K562 (cell line): Measurements from ENCODE around the gene ZNF428.

Experiments used
- FOXK1 ChIP-seq: sonication (generic); formaldehyde crosslinking; IDR thresholded peaks from 2 replicates; pipeline ENCODE4 v1.8.0; 2022; ENCODE audit warnings: missing genetic modification reagents, mild to moderate bottlenecking, borderline replicate concordance
- FOXM1 ChIP-seq, 2 experiments: fragments of 450-650 bp in 1 of 2; sonication (generic) in 1 of 2; formaldehyde crosslinking in 1 of 2; IDR thresholded peaks; 2 replicates each; pipeline versions ENCODE4 v1.6.1 to v1.9.0; 2017 to 2022; ENCODE audit warnings: low read depth in 2 of 2, mild to moderate bottlenecking in 2 of 2, missing genetic modification reagents in 1 of 2, moderate library complexity in 1 of 2
- KAT8 ChIP-seq: fragments of 450-650 bp; IDR thresholded peaks from 2 replicates; pipeline ENCODE4 v1.6.1; 2016; ENCODE audit warnings: low read depth, mild to moderate bottlenecking
- MXI1 ChIP-seq: IDR thresholded peaks from 2 replicates; pipeline ENCODE4 v1.6.1; 2011; ENCODE audit warnings: low read depth, mild to moderate bottlenecking, improper control_type of control experiment, low read length
- POLR2A ChIP-seq: fragments of 450-650 bp; conservative IDR thresholded peaks from 2 replicates; pipeline ENCODE4 v1.6.1; 2016
- ZBTB7A ChIP-seq: IDR thresholded peaks from 2 replicates; pipeline ENCODE4 v1.6.1; 2011; ENCODE audit warnings: low read depth, mild to moderate bottlenecking, low read length, moderate library complexity, borderline replicate concordance; ENCODE audit not compliant: control insufficient read depth
- TF ChIP-seq, protein P1 (sequence below): fragments of 250-450 bp; sonication (Bioruptor Pico); IDR thresholded peaks from 2 replicates; pipeline ENCODE4 v1.5.0; 2020; ENCODE audit warnings: mild to moderate bottlenecking, borderline replicate concordance
- TF ChIP-seq, protein P2 (sequence below), 2 experiments: IDR thresholded peaks in 1 of 2; conservative IDR thresholded peaks in 1 of 2; 2 replicates each; pipeline ENCODE4 v1.6.1; 2016; ENCODE audit warnings: low read depth in 2 of 2, mild to moderate bottlenecking in 1 of 2, missing compliant biosample characterization in 1 of 2, missing genetic modification characterization in 1 of 2, moderate library complexity in 1 of 2
- TF ChIP-seq, protein P3 (sequence below): sonication (generic); formaldehyde crosslinking; IDR thresholded peaks from 2 replicates; pipeline ENCODE4 v1.9.0; 2022; ENCODE audit warnings: mild to moderate bottlenecking, missing genetic modification reagents
- TF ChIP-seq, protein P4 (sequence below): sonication (generic); formaldehyde crosslinking; IDR thresholded peaks from 2 replicates; pipeline ENCODE4 v1.8.1; 2023; ENCODE audit warnings: mild to moderate bottlenecking, missing genetic modification reagents
- TF ChIP-seq, protein P5 (sequence below), 3 experiments: IDR thresholded peaks in 2 of 3; conservative IDR thresholded peaks in 1 of 3; 2 replicates each; pipeline ENCODE4 v1.5.1; 2011 to 2012; ENCODE audit warnings: low read length in 3 of 3, mild to moderate bottlenecking in 3 of 3, control low read depth in 2 of 3, improper control_type of control experiment in 1 of 3, inconsistent platforms in 1 of 3, low read depth in 1 of 3, mixed read lengths in 1 of 3, moderate library complexity in 1 of 3; ENCODE audit not compliant: insufficient read depth in 2 of 3

DNA sequence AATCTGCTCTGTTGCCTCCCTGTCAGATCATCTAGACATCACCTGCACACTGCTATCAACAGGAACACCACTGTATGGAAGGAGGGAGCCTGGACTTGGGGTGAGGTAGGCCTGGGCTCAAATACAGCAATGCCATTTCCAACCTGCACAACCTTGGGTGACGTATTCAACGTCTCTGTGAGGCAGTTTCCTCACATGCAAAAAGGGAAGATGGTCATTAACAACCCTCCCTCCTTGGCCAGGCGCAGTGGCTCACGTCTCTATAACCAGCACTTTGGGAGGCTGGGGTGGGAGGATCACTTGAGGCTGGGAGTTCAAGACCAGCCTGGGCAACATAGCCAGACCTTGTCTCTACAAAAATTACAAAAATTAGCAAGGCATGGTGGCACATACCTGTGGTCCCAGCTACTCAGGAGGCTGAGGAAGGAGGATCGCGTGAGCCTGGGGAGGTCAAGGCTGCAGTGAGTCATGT is 57.2 kb downstream of the ZNF428 start:
- TF ChIP-seq FOXM1 (IDR thresholded peaks at IDR 0.05; ENCODE audit: low read depth), result no peak
- TF ChIP-seq FOXM1 (CRISPR knock-in tag; IDR thresholded peaks at IDR 0.05; ENCODE audit: low read depth), result no peak
- TF ChIP-seq KAT8, result no peak
- TF ChIP-seq, protein P1, sequence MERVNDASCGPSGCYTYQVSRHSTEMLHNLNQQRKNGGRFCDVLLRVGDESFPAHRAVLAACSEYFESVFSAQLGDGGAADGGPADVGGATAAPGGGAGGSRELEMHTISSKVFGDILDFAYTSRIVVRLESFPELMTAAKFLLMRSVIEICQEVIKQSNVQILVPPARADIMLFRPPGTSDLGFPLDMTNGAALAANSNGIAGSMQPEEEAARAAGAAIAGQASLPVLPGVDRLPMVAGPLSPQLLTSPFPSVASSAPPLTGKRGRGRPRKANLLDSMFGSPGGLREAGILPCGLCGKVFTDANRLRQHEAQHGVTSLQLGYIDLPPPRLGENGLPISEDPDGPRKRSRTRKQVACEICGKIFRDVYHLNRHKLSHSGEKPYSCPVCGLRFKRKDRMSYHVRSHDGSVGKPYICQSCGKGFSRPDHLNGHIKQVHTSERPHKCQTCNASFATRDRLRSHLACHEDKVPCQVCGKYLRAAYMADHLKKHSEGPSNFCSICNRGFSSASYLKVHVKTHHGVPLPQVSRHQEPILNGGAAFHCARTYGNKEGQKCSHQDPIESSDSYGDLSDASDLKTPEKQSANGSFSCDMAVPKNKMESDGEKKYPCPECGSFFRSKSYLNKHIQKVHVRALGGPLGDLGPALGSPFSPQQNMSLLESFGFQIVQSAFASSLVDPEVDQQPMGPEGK, result no peak
- TF ChIP-seq POLR2A, result no peak
- TF ChIP-seq, protein P2, sequence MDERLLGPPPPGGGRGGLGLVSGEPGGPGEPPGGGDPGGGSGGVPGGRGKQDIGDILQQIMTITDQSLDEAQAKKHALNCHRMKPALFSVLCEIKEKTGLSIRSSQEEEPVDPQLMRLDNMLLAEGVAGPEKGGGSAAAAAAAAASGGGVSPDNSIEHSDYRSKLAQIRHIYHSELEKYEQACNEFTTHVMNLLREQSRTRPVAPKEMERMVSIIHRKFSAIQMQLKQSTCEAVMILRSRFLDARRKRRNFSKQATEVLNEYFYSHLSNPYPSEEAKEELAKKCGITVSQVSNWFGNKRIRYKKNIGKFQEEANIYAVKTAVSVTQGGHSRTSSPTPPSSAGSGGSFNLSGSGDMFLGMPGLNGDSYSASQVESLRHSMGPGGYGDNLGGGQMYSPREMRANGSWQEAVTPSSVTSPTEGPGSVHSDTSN (CRISPR knock-in tag; IDR thresholded peaks at IDR 0.05; ENCODE audit: low read depth), result no peak
- TF ChIP-seq, protein P2 (tag; conservative IDR thresholded peaks at IDR 0.05; ENCODE audit: low read depth), result no peak
- TF ChIP-seq, protein P3, sequence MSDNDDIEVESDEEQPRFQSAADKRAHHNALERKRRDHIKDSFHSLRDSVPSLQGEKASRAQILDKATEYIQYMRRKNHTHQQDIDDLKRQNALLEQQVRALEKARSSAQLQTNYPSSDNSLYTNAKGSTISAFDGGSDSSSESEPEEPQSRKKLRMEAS (CRISPR knock-in tag), result no peak
- no peak for TF ChIP-seq MXI1
- TF ChIP-seq, protein P4, sequence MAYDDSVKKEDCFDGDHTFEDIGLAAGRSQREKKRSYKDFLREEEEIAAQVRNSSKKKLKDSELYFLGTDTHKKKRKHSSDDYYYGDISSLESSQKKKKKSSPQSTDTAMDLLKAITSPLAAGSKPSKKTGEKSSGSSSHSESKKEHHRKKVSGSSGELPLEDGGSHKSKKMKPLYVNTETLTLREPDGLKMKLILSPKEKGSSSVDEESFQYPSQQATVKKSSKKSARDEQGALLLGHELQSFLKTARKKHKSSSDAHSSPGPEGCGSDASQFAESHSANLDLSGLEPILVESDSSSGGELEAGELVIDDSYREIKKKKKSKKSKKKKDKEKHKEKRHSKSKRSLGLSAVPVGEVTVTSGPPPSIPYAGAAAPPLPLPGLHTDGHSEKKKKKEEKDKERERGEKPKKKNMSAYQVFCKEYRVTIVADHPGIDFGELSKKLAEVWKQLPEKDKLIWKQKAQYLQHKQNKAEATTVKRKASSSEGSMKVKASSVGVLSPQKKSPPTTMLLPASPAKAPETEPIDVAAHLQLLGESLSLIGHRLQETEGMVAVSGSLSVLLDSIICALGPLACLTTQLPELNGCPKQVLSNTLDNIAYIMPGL (CRISPR knock-in tag), result no peak
- no peak for TF ChIP-seq ZBTB7A
- TF ChIP-seq FOXK1 (CRISPR knock-in tag), result no peak
- TF ChIP-seq, protein P5, sequence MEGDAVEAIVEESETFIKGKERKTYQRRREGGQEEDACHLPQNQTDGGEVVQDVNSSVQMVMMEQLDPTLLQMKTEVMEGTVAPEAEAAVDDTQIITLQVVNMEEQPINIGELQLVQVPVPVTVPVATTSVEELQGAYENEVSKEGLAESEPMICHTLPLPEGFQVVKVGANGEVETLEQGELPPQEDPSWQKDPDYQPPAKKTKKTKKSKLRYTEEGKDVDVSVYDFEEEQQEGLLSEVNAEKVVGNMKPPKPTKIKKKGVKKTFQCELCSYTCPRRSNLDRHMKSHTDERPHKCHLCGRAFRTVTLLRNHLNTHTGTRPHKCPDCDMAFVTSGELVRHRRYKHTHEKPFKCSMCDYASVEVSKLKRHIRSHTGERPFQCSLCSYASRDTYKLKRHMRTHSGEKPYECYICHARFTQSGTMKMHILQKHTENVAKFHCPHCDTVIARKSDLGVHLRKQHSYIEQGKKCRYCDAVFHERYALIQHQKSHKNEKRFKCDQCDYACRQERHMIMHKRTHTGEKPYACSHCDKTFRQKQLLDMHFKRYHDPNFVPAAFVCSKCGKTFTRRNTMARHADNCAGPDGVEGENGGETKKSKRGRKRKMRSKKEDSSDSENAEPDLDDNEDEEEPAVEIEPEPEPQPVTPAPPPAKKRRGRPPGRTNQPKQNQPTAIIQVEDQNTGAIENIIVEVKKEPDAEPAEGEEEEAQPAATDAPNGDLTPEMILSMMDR (IDR thresholded peaks at IDR 0.05 in 2 of 3, conservative IDR thresholded peaks at IDR 0.05 in 1 of 3; ENCODE audit: insufficient read depth in 2 of 3, low read depth in 1 of 3, low read length in 3 of 3), result no peak
